IPS-20b (cell line): Measurements from ENCODE around the gene DLEC1.

Source experiments
- H3K27ac ChIP-seq: one replicate; pipeline ENCODE4 v1.5.1; 2013; ENCODE audit warnings: low read length
- H3K27me3 ChIP-seq: 2 replicates; pipeline ENCODE4 v1.6.1; 2013; ENCODE audit warnings: mild to moderate bottlenecking, low read length, inconsistent platforms; ENCODE audit not compliant: insufficient read depth
- H3K36me3 ChIP-seq: 2 replicates; pipeline ENCODE4 v1.6.1; 2013; ENCODE audit warnings: low read depth, mild to moderate bottlenecking, inconsistent platforms, low read length, moderate library complexity; ENCODE audit not compliant: insufficient read depth
- H3K4me1 ChIP-seq: 2 replicates; pipeline ENCODE4 v1.6.1; 2013; ENCODE audit warnings: mild to moderate bottlenecking, control low read depth, inconsistent platforms, low read length, moderate library complexity; ENCODE audit not compliant: insufficient read depth
- H3K4me3 ChIP-seq: 2 replicates; pipeline ENCODE4 v1.5.1; 2013; ENCODE audit warnings: mild to moderate bottlenecking, low read length, inconsistent platforms
- H3K9ac ChIP-seq: 2 replicates; pipeline ENCODE4 v1.6.1; 2013; ENCODE audit warnings: low read depth, mild to moderate bottlenecking, inconsistent platforms, low read length, moderate library complexity
- H3K9me3 ChIP-seq: 2 replicates; pipeline ENCODE4 v1.6.1; 2013; ENCODE audit warnings: mild to moderate bottlenecking, low read depth, low read length, inconsistent platforms; ENCODE audit not compliant: insufficient read depth

DLEC1 gene

DNA sequence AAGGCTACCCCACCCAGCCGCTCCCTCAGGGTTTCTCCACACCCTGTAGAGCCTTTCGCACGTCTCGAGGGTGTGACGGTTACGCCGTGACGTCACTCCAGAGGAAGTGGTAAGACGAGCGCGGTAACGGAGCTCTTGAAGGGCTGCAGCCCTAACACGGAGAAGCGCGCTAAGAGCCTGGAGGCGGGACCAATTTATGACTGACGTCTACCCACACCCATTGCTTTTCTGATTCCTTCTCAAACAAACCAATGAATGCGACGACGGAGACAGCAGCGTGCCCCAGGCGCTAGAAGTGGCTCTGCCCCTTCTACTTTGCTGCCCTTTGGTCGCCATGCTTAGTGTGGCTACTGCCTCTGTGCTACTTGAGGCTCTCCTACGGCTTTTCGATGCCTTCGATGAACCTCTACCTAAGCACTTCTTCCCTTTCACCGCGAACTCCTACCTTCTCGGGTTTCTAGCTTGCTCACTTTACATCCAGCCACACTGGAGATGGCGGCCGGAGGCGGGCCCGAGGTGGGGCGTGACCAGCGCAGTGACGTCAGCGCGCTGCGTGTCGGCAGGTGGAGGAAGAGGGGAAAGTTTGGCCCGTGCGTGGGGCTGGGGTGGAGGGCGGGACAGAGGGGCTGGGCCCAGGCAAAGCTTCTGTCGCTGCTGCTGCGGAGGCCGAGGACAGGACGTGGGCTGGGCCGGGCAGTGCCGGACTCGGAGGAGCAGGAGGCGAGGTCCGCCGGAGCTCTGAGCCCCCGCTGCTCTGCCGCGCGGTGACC is 126.1 kb downstream of the DLEC1 start, which contains the start of gene OXSR1:
Gene OXSR1, plus strand, starts transcription at position 586 of the 770 bp plus-strand sequence. CDS start 340 bp downstream, outside the sequence.
- Histone ChIP-seq H3K36me3 (no peaks in the 10 kb centered on the region), H3K27ac (peak within 1 kb of the TSS; percentile 90), H3K27me3 (no peaks in the 10 kb centered on the region), H3K4me1 (peaks cover 3% of the 10 kb centered on the region; the same call in 1 of the 2 replicates), H3K4me3 (peak within 1 kb of the TSS; percentile 93), H3K9ac (peak within 1 kb of the TSS; percentile 95), H3K9me3 (no peaks in the 10 kb centered on the region)

DNA sequence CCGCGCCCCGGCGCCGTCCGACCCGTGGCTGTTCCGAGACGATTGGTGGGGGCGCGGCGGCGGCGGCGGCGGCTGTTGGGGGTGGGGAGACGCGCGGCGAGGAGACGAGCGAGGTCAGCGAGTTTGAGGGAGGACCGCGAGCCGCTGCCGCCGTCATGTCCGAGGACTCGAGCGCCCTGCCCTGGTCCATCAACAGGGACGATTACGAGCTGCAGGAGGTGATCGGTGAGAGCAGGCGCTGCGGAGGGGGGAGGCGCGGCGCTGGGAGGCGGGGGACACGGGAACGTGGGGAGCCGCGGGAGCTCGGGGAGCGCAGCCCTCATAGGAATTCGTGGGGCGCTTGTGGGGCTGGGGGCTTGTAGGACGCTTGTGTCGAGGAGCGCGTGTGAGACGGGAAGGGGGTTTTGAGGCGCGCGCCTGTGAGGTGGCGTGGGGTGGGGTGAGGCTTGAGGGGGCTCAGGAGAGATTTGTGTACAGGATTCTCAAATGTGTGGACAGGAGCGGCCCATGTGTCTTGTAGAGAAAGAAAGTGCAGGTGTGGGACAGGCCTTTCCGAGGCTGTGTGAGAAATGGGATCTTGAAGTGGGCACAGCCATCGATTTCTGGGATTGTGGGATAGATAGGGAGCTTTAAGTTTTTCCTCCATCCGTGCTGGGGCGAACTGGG is 126.8 kb downstream of the DLEC1 start:
- no peaks in the 10 kb centered on the region for H3K36me3 ChIP-seq
- H3K27ac ChIP-seq: peak overlapping the region; percentile 90
- no peaks in the 10 kb centered on the region for H3K9me3 ChIP-seq
- peak overlapping the region; percentile 95; the same call in 1 of the 2 replicates for H3K9ac ChIP-seq
- peaks cover 3% of the 10 kb centered on the region; the same call in 1 of the 2 replicates for H3K4me1 ChIP-seq
- no peaks in the 10 kb centered on the region for H3K27me3 ChIP-seq
- H3K4me3 ChIP-seq: peak overlapping the region; percentile 93

DNA sequence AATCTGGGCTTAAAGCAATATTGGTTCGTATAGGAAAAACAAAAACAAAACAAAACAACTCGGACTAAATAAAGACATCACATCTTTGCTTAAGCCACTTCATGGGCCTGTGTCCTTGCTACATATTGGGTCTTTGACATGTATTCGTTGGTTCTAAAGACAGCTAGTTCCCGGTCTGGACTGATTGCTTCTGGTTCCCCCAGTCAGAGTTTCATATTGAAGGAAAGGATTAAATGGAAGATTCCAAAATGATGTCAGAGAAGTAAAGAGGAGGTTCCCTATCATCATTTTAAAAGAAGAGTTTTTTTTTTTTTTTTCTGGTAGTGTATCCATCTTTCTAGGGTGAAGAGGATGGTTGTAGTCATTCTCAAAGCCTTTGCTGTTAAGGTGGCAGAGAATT is 128.6 kb downstream of the DLEC1 start:
- Histone ChIP-seq H3K27me3 (no peaks in the 10 kb centered on the region), H3K27ac (no peak overlapping the region), H3K9ac (no peak overlapping the region), H3K4me1 (peaks cover 3% of the 10 kb centered on the region; the same call in 1 of the 2 replicates), H3K9me3 (no peaks in the 10 kb centered on the region), H3K4me3 (no peak overlapping the region; the same call in 1 of the 2 replicates), H3K36me3 (no peaks in the 10 kb centered on the region)

DNA sequence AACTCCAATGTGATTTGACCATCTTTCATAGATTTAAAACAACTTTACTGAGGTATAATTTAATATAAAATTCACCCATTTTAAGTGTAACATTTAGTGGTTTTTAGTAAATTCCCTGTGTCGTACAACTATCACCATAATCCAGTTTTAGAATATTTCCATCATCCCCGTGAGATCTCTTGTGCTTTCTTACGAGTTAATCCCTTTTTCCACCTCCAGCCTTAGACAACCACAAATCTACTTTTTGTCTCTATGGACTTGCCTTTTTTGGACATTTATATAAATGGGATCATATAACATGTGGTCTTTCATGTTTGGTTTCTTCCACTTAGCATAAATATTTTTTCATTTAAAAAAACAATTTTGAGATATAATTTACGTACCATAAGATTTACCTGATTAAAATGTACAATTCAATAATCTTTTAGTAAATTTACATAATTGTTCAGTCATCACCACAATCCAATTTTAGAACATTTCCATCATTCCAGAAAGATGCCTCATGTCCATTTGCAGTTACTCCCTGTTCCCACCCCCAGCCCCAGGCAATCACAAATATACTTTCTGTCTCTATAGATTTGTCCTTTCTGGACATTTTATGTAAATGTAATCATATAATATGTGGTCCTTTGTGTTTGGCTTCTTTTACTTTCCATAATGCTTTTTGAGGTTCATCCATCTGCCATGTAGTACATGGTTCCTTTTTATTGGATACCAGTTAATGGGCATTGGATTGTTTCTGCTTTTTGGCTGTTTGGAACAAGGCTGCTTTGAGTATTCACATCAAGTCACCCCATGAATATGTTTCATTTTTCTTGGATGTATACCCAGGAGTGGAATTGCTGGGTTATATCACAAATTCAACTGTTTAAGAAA is 129.4 kb downstream of the DLEC1 start:
- Histone ChIP-seq H3K36me3 (no peaks in the 10 kb centered on the region), H3K4me1 (peaks cover 10% of the 10 kb centered on the region; the same call in 1 of the 2 replicates), H3K9me3 (no peaks in the 10 kb centered on the region), H3K4me3 (no peak overlapping the region), H3K27me3 (no peaks in the 10 kb centered on the region), H3K27ac (no peak overlapping the region), H3K9ac (no peak overlapping the region)

DNA sequence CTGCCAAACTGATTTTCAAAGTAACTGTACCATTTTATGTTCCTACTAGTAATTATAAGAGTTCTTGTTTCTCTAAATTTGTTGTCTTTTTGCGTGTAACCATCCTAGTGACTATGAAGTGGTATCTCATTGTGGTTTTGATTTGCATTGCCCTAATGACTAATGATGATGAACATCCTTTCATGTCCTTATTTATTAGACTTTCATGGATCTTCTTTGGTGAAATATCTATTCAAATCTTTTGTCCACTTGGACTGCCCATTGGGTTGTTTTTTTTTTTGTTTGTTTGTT is 130.0 kb downstream of the DLEC1 start:
- Histone ChIP-seq H3K27ac (no peak overlapping the region), H3K27me3 (no peaks in the 10 kb centered on the region), H3K9me3 (no peaks in the 10 kb centered on the region), H3K36me3 (no peaks in the 10 kb centered on the region), H3K4me1 (peaks cover 13% of the 10 kb centered on the region; the same call in 1 of the 2 replicates), H3K4me3 (no peak overlapping the region), H3K9ac (no peak overlapping the region)

GRCh38 chr3:38170722-38171121 is 131.7 kb downstream of the DLEC1 start:
- no peak overlapping the region for H3K9ac ChIP-seq
- no peaks in the 10 kb centered on the region for H3K36me3 ChIP-seq
- no peak overlapping the region for H3K27ac ChIP-seq
- no peaks in the 10 kb centered on the region for H3K9me3 ChIP-seq
- peaks cover 13% of the 10 kb centered on the region; the same call in 1 of the 2 replicates for H3K4me1 ChIP-seq
- H3K27me3 ChIP-seq: no peaks in the 10 kb centered on the region
- H3K4me3 ChIP-seq: no peak overlapping the region

DNA sequence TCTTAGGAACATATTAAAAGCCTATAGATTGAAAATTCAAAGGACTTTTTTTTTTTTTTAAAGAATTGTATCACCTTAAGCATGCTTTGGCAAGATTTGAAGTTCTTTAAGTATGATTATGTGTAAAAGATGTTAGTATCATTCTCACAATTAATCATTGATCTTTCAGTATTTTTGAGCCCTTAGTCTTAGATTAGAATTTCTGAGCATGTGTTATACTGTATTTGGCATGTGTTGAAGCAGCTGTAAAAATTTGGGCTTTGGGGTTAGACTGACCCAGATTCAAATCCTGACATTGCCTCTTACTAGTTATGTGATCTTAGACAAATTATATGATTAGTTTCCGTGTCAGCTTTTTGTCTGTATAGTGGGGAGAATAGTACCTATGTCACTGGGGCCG is 132.6 kb downstream of the DLEC1 start:
- Histone ChIP-seq H3K27me3 (no peaks in the 10 kb centered on the region), H3K27ac (no peak overlapping the region), H3K36me3 (no peaks in the 10 kb centered on the region), H3K9me3 (no peaks in the 10 kb centered on the region), H3K9ac (no peak overlapping the region), H3K4me1 (peaks cover 13% of the 10 kb centered on the region; the same call in 1 of the 2 replicates), H3K4me3 (no peak overlapping the region)
